HG03521 (cell line): ENCODE measurements around the gene VIM.

Experiments used
- ATAC-seq: cut with Tn5 transposase; IDR thresholded peaks from one replicate; pipeline ENCODE4 v1.9.1; 2021; ENCODE audit warnings: mild to moderate bottlenecking, moderate library complexity; ENCODE audit not compliant: unreplicated experiment

The VIM gene

DNA sequence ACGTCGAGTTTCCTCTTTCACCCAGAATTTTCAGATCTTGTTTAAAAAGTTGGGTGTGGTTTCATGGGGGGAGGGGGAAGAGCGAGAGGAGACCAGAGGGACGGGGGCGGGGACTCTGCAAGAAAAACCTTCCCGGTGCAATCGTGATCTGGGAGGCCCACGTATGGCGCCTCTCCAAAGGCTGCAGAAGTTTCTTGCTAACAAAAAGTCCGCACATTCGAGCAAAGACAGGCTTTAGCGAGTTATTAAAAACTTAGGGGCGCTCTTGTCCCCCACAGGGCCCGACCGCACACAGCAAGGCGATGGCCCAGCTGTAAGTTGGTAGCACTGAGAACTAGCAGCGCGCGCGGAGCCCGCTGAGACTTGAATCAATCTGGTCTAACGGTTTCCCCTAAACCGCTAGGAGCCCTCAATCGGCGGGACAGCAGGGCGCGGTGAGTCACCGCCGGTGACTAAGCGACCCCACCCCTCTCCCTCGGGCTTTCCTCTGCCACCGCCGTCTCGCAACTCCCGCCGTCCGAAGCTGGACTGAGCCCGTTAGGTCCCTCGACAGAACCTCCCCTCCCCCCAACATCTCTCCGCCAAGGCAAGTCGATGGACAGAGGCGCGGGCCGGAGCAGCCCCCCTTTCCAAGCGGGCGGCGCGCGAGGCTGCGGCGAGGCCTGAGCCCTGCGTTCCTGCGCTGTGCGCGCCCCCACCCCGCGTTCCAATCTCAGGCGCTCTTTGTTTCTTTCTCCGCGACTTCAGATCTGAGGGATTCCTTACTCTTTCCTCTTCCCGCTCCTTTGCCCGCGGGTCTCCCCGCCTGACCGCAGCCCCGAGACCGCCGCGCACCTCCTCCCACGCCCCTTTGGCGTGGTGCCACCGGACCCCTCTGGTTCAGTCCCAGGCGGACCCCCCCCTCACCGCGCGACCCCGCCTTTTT lies at the start of gene VIM:
TSS of gene VIM (plus strand) at position 151 of the 925 bp plus-strand sequence. CDS start 1,182 bp downstream, outside the sequence.
- ATAC-seq: peak; percentile 27

GRCh38 chr10:17179002-17179401 lies 49.0 kb upstream of the VIM start:
- ATAC-seq: no peak

DNA sequence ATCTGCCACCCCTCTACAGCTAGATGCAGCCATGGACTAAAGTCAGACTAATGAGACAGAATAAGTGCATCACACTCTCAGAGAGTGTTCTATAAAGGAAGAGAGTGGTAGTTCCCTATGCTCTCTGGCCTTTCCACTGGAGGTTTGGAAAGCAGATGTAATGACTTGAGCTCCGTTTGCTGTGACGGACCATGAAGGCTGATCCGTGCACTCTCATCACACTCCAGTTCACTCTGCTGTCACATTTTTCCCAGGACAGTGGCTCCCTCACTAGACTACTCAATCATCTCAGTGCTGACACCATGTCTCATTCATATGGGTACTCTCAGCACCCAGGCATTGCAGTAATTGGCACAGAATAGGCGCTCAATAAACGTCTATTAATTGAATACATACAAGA lies 46.9 kb upstream of the VIM start:
- ATAC-seq: no peak

- ATAC-seq: no peak
Observed at GRCh38 chr10:17181751-17182150, 46.3 kb upstream of the VIM start.

GRCh38 chr10:17183110-17183509 lies 44.9 kb upstream of the VIM start:
- no peak for ATAC-seq

DNA sequence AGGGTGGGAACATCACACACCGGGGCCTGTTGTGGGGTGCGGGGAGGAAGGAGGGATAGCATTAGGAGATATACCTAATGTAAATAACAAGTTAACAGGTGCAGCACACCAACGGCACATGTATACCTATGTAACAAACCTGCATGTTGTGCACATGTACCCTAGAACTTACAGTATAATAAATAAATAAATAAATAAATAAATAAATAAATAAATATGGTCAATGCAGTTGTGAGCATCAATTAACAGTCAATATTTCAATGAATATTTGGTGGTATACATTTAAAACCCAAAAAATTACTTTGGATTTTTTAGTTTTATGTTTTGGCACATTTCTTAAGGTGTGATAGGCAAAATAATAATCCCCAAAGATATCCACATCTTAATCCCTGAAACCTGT lies 42.2 kb upstream of the VIM start:
- ATAC-seq: no peak

DNA sequence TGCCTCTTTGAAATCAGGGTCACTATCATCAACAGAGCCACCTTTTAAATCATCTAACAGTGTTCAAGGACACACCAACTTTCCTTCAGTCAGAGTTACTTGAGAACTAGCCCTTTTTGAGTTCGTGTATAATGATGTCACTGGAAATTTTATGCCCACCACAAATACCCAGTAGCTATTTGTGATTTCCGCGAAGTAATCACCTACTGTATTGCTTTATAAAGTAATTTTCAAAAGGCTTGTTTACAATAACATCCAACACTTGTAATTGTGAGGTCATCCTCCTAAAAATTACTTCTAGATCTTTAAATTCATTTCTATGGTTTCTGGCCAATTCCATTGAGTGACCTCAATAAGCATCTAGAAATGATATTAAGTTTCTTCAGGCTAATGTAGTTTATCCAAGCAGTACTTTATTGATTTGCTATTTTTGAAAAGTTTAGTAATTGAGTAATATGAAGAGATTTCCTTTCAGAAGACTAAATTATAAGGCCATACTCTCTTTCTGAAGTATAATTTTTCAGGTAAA lies 39.3 kb upstream of the VIM start:
- no peak for ATAC-seq

- ATAC-seq: no peak
Observed at GRCh38 chr10:17190602-17191001, 37.4 kb upstream of the VIM start.

- ATAC-seq: no peak
Observed at GRCh38 chr10:17195083-17195482, 33.0 kb upstream of the VIM start.

GRCh38 chr10:17196045-17196444 lies 32.0 kb upstream of the VIM start:
- ATAC-seq: no peak

- ATAC-seq: no peak
Observed at GRCh38 chr10:17196573-17196972, 31.5 kb upstream of the VIM start.

DNA sequence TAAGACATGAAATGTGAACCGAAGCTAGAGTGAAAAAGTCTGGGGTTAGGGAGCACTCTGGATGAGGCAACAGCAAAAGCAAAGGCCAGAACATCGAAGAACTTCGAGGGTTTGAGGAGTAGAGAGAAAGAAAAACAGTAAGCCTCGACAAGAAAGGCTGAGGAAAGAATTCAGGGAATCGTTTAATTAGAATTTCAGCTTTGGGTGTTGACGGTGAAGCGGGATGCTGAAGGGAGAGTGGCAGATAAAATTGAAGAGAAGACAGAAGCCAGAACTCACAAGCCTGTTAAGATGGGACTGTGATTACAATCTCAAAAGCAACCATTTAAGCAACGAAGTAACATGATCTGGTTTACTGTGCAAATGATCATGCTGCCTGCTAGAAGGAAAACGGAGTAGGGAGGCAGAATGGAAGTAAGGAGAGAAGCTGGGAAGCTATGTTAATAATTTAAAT lies 28.7 kb upstream of the VIM start:
- no peak for ATAC-seq

DNA sequence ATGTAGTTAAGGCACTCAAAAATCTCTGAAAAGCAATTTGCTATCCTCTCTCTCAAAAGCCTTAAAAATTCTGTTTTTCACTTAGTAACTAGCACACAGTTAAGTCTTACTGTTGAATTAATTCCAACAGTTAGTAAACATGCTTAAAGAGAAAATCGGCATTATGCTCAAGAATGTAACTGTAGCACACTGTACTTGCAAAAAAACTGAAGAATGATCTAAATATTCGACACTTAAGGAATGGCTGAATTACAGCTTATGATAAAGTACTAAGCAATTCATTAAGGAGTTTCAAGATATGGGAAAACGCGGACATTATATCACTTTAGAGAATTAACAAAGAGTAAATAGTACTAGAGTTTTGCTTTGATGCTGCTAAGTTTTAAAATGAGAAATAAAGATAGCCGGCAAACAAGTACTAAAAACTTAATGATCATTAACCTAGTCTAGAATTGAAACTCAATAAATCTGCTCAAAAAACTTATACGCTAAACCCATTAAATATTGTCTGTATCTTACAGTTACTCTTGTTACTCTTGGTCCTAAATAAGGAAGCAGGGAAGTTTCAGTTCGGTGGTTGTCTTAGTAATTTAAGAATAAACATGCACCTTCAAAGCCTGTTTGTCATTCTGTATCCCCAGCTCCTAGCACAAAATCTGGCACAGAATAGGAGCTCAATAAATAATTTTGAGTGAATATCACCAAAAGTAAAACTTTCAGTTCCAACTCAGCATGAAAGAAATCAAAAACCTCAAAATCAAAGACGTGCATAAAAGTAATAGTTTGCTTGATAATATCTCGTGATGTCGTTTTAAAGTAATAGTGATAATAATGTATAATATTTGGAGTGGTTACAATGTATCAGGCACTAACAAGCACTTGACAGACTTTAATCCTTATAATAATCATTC lies 27.8 kb upstream of the VIM start:
- ATAC-seq: no peak

- peak; percentile 92 for ATAC-seq
Observed at GRCh38 chr10:17200912-17201793, 26.9 kb upstream of the VIM start, which contains the start of gene TRDMT1. TRDMT1 (minus strand) TSS chr10:17201672; CDS start chr10:17201634, 38 bp downstream.

DNA sequence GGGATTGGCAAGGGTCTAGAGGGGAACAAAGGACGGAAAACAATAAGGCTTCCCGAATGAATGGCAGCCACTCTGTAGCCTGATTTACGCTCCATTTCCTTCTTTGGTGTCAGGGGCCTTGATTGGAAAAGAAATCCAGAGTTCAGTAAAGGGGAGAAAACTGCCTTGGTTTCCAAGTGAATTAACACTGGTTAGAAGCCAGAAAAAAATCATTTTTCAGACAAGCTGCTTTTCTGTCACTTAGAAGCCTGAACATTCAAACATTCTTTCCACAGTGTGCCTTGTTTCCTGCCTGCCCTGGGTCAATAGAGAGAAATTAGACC lies 26.3 kb upstream of the VIM start:
- no peak for ATAC-seq

GRCh38 chr10:17202506-17202905 lies 25.5 kb upstream of the VIM start:
- ATAC-seq: no peak

GRCh38 chr10:17202999-17203398 lies 25.0 kb upstream of the VIM start:
- ATAC-seq: no peak

- no peak for ATAC-seq
Observed at GRCh38 chr10:17203416-17203815, 24.6 kb upstream of the VIM start.

GRCh38 chr10:17206210-17206709 lies 21.8 kb upstream of the VIM start:
- ATAC-seq: peak; percentile 47

DNA sequence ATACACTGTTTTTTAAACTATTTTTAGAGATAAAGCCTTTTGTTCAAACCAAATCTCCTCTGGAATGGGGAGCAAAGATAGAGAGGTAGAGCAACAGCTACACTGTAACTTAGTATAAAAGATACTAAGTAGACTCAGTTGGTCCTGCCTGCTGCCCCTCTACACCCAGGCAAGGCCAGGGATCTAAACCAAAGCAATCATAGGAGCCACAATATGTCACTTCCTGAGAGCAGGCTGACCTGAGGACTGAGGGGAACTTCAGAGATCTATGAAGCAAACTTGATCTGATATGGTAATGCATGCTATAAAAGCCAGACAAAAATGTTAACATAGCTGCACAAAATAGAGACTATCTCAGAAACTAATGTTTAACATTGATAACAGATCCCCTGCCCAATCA lies 19.6 kb upstream of the VIM start:
- no peak for ATAC-seq
